Mesenchymal stem cell (in vitro differentiated cells and primary cell): ENCODE data around the gene XPOT.

Experiments used
- DNase-seq: peaks from one replicate; pipeline ENCODE4 v3.0.0-alpha.2; 2013
- H2AFZ ChIP-seq: one replicate; pipeline ENCODE4 v1.6.1; 2013; ENCODE audit warnings: low read depth, mild to moderate bottlenecking, control low read depth, inconsistent platforms, low read length, moderate library complexity
- H2AK5ac ChIP-seq: 2 replicates; pipeline ENCODE4 v1.6.1; 2013; ENCODE audit warnings: low read length, moderate library complexity, mild to moderate bottlenecking, inconsistent platforms; ENCODE audit not compliant: severe bottlenecking
- H2BK120ac ChIP-seq: one replicate; pipeline ENCODE4 v1.6.1; 2013; ENCODE audit warnings: low read depth, mild to moderate bottlenecking, inconsistent platforms, low read length, moderate library complexity
- H2BK12ac ChIP-seq, 2 experiments: one replicate each; pipeline ENCODE4 v1.6.1; 2013; ENCODE audit warnings: inconsistent platforms in 2 of 2, low read length in 2 of 2, mild to moderate bottlenecking in 2 of 2, moderate library complexity in 2 of 2, control low read depth in 1 of 2
- H2BK15ac ChIP-seq: one replicate; pipeline ENCODE4 v1.6.1; 2013; ENCODE audit warnings: mild to moderate bottlenecking, low read depth, inconsistent platforms; ENCODE audit not compliant: poor library complexity, severe bottlenecking
- H2BK5ac ChIP-seq: 2 replicates; pipeline ENCODE4 v1.6.1; 2013; ENCODE audit warnings: low read depth, mild to moderate bottlenecking, low read length, control low read depth, inconsistent platforms; ENCODE audit not compliant: poor library complexity, severe bottlenecking
- H3K14ac ChIP-seq, 2 experiments: one replicate each; pipeline ENCODE4 v1.6.1; 2013; ENCODE audit warnings: inconsistent platforms in 2 of 2, low read length in 2 of 2, control low read depth in 1 of 2, mild to moderate bottlenecking in 1 of 2, moderate library complexity in 1 of 2
- H3K18ac ChIP-seq, 2 experiments: one replicate each; pipeline ENCODE4 v1.6.1; 2013; ENCODE audit warnings: inconsistent platforms in 2 of 2, low read length in 2 of 2, control low read depth in 1 of 2, low read depth in 1 of 2, mild to moderate bottlenecking in 1 of 2
- H3K23ac ChIP-seq, 2 experiments: one replicate each; pipeline ENCODE4 v1.6.1; 2013; ENCODE audit warnings: inconsistent platforms in 2 of 2, low read length in 2 of 2, mild to moderate bottlenecking in 2 of 2, moderate library complexity in 2 of 2, control low read depth in 1 of 2
- H3K27ac ChIP-seq: 2 replicates; pipeline ENCODE4 v1.5.1; 2013; ENCODE audit warnings: mild to moderate bottlenecking, moderate library complexity, low read length, control low read depth, inconsistent platforms; ENCODE audit not compliant: poor library complexity, severe bottlenecking
- H3K27me3 ChIP-seq, 2 experiments: 2 replicates each; pipeline versions ENCODE4 v1.6.1 to v1.7.0; 2013; ENCODE audit warnings: low read length in 2 of 2, mild to moderate bottlenecking in 2 of 2, moderate library complexity in 2 of 2, control low read depth in 1 of 2, inconsistent platforms in 1 of 2; ENCODE audit not compliant: control insufficient read depth in 1 of 2, insufficient read depth in 1 of 2
- H3K36me3 ChIP-seq, 2 experiments: 2 replicates each; pipeline versions ENCODE4 v1.6.1 to v1.7.0; 2013; ENCODE audit warnings: low read length in 2 of 2, control low read depth in 1 of 2, inconsistent platforms in 1 of 2, low read depth in 1 of 2, mild to moderate bottlenecking in 1 of 2; ENCODE audit not compliant: insufficient read depth in 2 of 2, control insufficient read depth in 1 of 2
- H3K4ac ChIP-seq, 2 experiments: one replicate each; pipeline ENCODE4 v1.6.1; 2013; ENCODE audit warnings: inconsistent platforms in 2 of 2, low read length in 2 of 2, mild to moderate bottlenecking in 2 of 2, moderate library complexity in 2 of 2, control low read depth in 1 of 2, low read depth in 1 of 2
- H3K4me1 ChIP-seq: 2 replicates; pipeline ENCODE4 v1.6.1; 2013; ENCODE audit warnings: low read depth, low read length, control low read depth; ENCODE audit not compliant: control insufficient read depth, insufficient read depth
- H3K4me2 ChIP-seq: 2 replicates; pipeline ENCODE4 v1.6.1; 2013; ENCODE audit warnings: low read length, mild to moderate bottlenecking, inconsistent platforms; ENCODE audit not compliant: poor library complexity, severe bottlenecking
- H3K4me3 ChIP-seq, 2 experiments: 2 replicates each; pipeline versions ENCODE4 v1.5.1 to v1.7.0; 2013; ENCODE audit warnings: low read length in 2 of 2, mild to moderate bottlenecking in 2 of 2, control low read depth in 1 of 2, low read depth in 1 of 2; ENCODE audit not compliant: insufficient read depth in 1 of 2
- H3K79me1 ChIP-seq: replicated peaks from 2 replicates; pipeline ENCODE4 v1.6.1; 2013; ENCODE audit warnings: mild to moderate bottlenecking, control low read depth, low read length, inconsistent platforms; ENCODE audit not compliant: poor library complexity, severe bottlenecking
- H3K9ac ChIP-seq: 2 replicates; pipeline ENCODE4 v1.7.0; 2013; ENCODE audit warnings: mild to moderate bottlenecking, low read length, moderate library complexity
- H3K9me3 ChIP-seq: 2 replicates; pipeline ENCODE4 v1.7.0; 2013; ENCODE audit warnings: mild to moderate bottlenecking, low read length; ENCODE audit not compliant: control insufficient read depth
- H4K8ac ChIP-seq: one replicate; pipeline ENCODE4 v1.6.1; 2013; ENCODE audit warnings: inconsistent platforms, mild to moderate bottlenecking, low read length, moderate library complexity
- H4K91ac ChIP-seq: one replicate; pipeline ENCODE4 v1.6.1; 2013; ENCODE audit warnings: mild to moderate bottlenecking, low read length, inconsistent platforms
- WGBS: methylation state at CpG from one replicate; pipeline ENCODE4 v1.1.7; 2013; ENCODE audit warnings: mixed read lengths; 5-methylcytosine and 5-hydroxymethylcytosine counted together

XPOT gene

DNA sequence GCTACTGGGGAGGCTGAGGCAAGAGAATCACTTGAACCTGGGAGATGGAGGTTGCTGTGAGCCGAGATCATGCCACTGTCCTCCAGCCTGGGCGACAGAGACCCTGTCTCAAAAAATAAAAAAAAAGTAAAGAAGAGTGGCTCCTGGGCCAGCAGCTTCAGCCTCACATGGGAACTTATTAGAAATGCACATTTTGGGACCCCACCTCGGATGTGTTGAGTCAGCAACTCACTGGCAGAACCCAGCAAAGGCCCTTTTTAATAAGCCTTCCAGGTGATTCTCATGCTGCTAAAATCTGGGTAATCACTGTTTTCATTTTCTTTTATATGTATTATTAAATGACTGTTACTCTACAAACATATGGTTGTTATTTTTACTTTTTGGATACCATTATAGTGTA, 89.3 kb downstream of the XPOT start:
- no peak for DNase-seq

DNA sequence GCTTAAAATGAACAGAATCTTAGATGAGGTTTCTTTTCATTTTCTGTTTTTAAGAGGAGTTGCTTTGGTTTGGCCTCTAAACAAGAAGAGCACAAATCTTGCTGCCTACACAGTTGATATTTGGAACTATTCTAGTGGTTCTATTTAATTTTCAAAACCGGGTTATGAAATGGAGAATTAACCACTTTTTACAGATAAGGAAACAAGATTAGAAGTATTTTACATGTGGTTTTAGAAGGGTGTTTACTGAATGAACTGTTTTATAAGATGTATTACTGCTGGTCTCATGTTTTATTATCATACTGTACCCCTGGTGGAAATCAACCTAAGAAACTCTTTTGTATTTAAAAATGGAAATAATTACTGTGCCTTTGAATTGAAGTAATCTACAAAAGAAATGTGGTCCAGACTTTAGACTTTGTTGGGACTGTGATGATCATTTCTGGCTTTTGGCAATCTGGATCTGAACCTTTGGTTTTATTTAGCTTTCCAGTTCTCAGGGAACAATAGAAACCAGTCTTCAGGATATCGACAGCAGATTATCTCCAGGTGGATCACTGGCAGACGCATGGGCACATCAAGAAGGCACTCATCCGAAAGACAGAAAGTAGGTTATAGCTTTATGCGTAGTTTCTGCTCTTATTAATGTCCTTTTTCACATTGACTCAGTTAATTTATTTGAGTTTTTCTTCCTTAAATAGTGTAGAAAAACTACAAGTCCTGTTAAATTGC, 91.0 kb downstream of the XPOT start:
- Histone ChIP-seq H3K9ac (no peak overlapping the region), H3K27ac (no peak overlapping the region), H3K79me1 (peaks cover 4% of the 10 kb centered on the region), H3K4me3 (no peak overlapping the region), H3K4me1 (no peaks in the 10 kb centered on the region), H4K91ac (no peak overlapping the region), H2BK15ac (no peak overlapping the region), H2AK5ac (no peak overlapping the region), H2BK5ac (no peak overlapping the region), H3K9me3 (no peaks in the 10 kb centered on the region), H3K14ac (no peak overlapping the region), H4K8ac (no peak overlapping the region), H3K23ac (no peak overlapping the region), H3K4me2 (no peak overlapping the region), H2AFZ (no peak overlapping the region), H3K18ac (no peak overlapping the region), H2BK120ac (no peak overlapping the region), H3K4ac (no peak overlapping the region), H3K27me3 (no peaks in the 10 kb centered on the region), H3K36me3 (peaks cover 28 to 91% of the 10 kb centered on the region in 2 experiments), H2BK12ac (no peak overlapping the region)
- DNase-seq: no peak
- 97% methylated on average over 2 of the region's 5 CpGs for WGBS

More for the DNA sequence above, 89.3 kb downstream of the XPOT start:
- Histone ChIP-seq H2BK15ac (no peak overlapping the region), H4K8ac (no peak overlapping the region), H3K9ac (no peak overlapping the region), H2AFZ (no peak overlapping the region), H3K9me3 (no peaks in the 10 kb centered on the region), H2AK5ac (no peak overlapping the region), H3K18ac (no peak overlapping the region), H3K36me3 (peaks cover 25 to 96% of the 10 kb centered on the region in 2 experiments), H2BK5ac (no peak overlapping the region), H3K23ac (no peak overlapping the region), H3K4me1 (no peaks in the 10 kb centered on the region), H2BK120ac (no peak overlapping the region), H3K4ac (no peak overlapping the region), H3K4me2 (no peak overlapping the region), H2BK12ac (no peak overlapping the region), H3K79me1 (peaks cover 4% of the 10 kb centered on the region), H3K27me3 (no peaks in the 10 kb centered on the region), H4K91ac (no peak overlapping the region), H3K14ac (no peak overlapping the region), H3K4me3 (no peak overlapping the region), H3K27ac (no peak overlapping the region)
- WGBS: 95% methylated on average over 3 of the region's 3 CpGs

DNA sequence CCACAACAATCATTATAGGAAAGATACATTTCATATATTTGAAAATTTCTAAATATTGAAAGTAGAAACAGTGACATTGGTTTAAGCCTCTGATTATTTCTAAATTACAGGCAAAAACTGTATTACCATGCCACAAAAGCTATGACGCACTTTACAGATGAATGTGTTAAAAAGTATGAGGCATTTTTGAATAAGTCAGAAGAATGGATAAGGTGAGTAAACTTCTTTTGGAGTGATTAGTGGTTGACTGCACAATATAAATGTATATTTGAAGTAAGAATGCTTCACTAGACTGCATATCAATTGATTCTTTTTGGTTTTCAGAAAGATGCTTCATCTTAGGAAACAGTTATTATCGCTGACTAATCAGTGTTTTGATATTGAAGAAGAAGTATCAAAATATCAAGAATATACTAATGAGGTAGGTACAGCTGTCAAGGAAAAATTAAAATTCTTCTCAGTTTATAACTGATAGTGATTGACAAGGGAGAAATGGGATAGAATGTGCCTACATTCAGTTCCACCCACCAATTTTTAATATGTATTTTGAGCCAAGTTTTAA, 92.7 kb downstream of the XPOT start:
- peaks cover 2% of the 10 kb centered on the region for H3K79me1 ChIP-seq
- no peak overlapping the region for H2BK15ac ChIP-seq
- H4K91ac ChIP-seq: no peak overlapping the region
- H3K18ac ChIP-seq: no peak overlapping the region
- no peak overlapping the region for H2BK120ac ChIP-seq
- no peak overlapping the region for H3K9ac ChIP-seq
- H3K36me3 ChIP-seq: peaks cover 21 to 90% of the 10 kb centered on the region in 2 experiments
- H2AFZ ChIP-seq: no peak overlapping the region
- no peak overlapping the region for H3K4ac ChIP-seq
- H3K27me3 ChIP-seq: no peaks in the 10 kb centered on the region
- H3K4me2 ChIP-seq: no peak overlapping the region
- no peak for DNase-seq
- no peak overlapping the region for H3K27ac ChIP-seq
- H2BK12ac ChIP-seq: no peak overlapping the region
- H4K8ac ChIP-seq: no peak overlapping the region
- H3K14ac ChIP-seq: no peak overlapping the region
- WGBS: 100% methylated on average over 1 of the region's 2 CpGs
- H3K4me1 ChIP-seq: no peaks in the 10 kb centered on the region
- H3K4me3 ChIP-seq: no peak overlapping the region
- no peak overlapping the region for H3K23ac ChIP-seq
- H2BK5ac ChIP-seq: no peak overlapping the region
- no peaks in the 10 kb centered on the region for H3K9me3 ChIP-seq
- H2AK5ac ChIP-seq: no peak overlapping the region

DNA sequence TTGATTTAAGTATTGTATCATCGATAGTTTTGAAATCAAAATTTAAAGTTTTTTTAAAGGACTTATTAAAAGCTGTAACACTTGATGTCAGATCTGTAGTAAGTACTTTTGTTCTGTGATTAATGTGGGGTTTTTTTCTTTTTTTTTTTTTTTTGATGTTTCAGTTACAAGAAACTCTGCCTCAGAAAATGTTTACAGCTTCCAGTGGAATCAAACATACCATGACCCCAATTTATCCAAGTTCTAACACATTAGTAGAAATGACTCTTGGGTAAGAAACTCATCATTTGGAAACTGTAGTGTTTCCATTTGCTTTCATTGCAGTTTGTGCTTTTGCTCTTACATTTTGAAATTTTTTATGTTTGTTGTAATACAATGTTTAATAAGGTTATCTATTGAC, 93.3 kb downstream of the XPOT start:
- Histone ChIP-seq H2BK5ac (no peak overlapping the region), H3K4me3 (no peak overlapping the region), H2AK5ac (no peak overlapping the region), H2AFZ (no peak overlapping the region), H3K9ac (no peak overlapping the region), H2BK12ac (no peak overlapping the region), H3K4me1 (no peaks in the 10 kb centered on the region), H4K8ac (no peak overlapping the region), H3K79me1 (peaks cover 2% of the 10 kb centered on the region), H3K18ac (no peak overlapping the region), H4K91ac (no peak overlapping the region), H3K9me3 (no peaks in the 10 kb centered on the region), H3K27ac (no peak overlapping the region), H3K4ac (no peak overlapping the region), H3K27me3 (no peaks in the 10 kb centered on the region), H3K36me3 (peaks cover 21 to 90% of the 10 kb centered on the region in 2 experiments), H3K14ac (no peak overlapping the region), H3K4me2 (no peak overlapping the region), H2BK120ac (no peak overlapping the region), H3K23ac (no peak overlapping the region), H2BK15ac (no peak overlapping the region)
- no peak for DNase-seq
- WGBS: 100% methylated on average over 1 of the region's 1 CpG
